Measurements from ENCODE around the gene SYCP2. TPM values are rescaled to one million over a fixed set of nuclear protein-coding genes. Genes with fewer than 3 reads are reported as not detected.
"Not testable (repeated sequence)": the region's sequence is repeated elsewhere in the genome, so short reads cannot be mapped to it uniquely, and the experiment has no call there.

The SYCP2 gene
- total RNA-seq, 1 donor from 2014 or later, result 1.0 TPM

DNA sequence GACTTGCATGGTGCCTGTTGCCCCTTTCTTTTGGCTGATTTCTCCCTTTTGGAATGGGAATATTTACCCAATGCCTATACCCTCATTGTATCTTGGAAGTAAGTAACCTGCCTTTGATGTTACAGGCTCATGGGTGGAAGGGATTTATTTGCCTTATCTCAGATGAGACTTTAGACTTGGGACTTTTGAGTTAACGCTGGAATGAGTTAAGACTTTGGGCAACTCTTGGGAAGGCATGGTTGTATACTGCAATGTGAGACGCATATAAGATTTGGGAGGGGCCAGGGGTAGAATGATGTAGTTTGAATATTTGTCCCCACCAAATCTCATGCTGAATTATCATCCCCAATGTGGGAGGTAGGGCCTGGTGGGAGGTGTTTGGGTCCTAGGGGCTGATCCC lies 75.5 kb downstream of the SYCP2 start:
- intact Hi-C loops (cut with micrococcal nuclease), result no loop called here
- TF ChIP-seq, protein P1, sequence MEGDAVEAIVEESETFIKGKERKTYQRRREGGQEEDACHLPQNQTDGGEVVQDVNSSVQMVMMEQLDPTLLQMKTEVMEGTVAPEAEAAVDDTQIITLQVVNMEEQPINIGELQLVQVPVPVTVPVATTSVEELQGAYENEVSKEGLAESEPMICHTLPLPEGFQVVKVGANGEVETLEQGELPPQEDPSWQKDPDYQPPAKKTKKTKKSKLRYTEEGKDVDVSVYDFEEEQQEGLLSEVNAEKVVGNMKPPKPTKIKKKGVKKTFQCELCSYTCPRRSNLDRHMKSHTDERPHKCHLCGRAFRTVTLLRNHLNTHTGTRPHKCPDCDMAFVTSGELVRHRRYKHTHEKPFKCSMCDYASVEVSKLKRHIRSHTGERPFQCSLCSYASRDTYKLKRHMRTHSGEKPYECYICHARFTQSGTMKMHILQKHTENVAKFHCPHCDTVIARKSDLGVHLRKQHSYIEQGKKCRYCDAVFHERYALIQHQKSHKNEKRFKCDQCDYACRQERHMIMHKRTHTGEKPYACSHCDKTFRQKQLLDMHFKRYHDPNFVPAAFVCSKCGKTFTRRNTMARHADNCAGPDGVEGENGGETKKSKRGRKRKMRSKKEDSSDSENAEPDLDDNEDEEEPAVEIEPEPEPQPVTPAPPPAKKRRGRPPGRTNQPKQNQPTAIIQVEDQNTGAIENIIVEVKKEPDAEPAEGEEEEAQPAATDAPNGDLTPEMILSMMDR (IDR thresholded peaks at IDR 0.05; ENCODE audit: borderline replicate concordance), result no peak

DNA sequence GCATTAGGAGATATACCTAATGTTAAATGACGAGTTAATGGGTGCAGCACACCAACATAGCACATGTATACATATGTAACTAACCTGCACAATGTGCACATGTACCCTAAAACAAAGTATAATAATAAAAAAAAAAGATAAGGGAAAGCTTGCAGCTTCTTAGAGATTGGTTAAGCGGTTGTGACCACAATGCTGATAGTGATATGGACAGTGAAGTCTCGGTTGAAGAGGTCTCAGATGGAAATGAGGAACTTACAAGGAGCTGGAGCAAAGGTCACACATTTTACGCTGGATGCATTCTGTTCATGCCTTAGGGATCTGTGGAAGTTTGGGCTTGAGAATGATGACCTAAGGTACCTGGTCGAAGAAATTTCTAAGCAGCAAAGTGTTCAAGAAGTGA lies 76.5 kb downstream of the SYCP2 start:
- H3K36me3 ChIP-seq; H3K27me3 ChIP-seq (ENCODE audit: low read depth); H3K27ac ChIP-seq (replicated peaks); H3K4me1 ChIP-seq; intact Hi-C loops (cut with micrococcal nuclease); H3K4me3 ChIP-seq; DNase-seq: not testable (repeated sequence)
- H3K9me3 ChIP-seq (replicated peaks), result peaks cover 23% of the 10 kb centered on the region

More for the DNA sequence above, 75.5 kb downstream of the SYCP2 start:
- DNase-seq, result no peak
- Histone ChIP-seq H3K36me3 (peaks cover 9% of the 10 kb centered on the region), H3K4me1 (peaks cover 3% of the 10 kb centered on the region), H3K9me3 (replicated peaks) (peaks cover 23% of the 10 kb centered on the region), H3K4me3 (no peak overlapping the region), H3K27me3 (ENCODE audit: low read depth) (no peaks in the 10 kb centered on the region), H3K27ac (replicated peaks) (no peak overlapping the region)

DNA sequence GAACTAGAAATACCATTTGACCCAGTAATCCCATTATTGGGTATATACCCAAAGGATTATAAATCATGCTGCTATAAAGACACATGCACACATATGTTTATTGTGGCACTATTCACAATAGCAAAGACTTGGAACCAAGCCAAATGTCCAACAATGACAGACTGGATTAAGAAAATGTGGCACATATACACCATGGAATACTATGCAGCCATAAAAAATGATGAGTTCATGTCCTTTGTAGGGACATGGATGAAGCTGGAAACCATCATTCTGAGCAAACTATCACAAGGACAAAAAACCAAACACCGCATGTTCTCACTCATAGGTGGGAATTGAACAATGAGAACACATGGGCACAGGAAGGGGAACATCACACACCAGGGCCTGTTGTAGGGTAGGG lies 76.9 kb downstream of the SYCP2 start:
- H3K4me1 ChIP-seq; intact Hi-C loops (cut with micrococcal nuclease); H3K36me3 ChIP-seq; H3K4me3 ChIP-seq; H3K27ac ChIP-seq (replicated peaks); H3K27me3 ChIP-seq (ENCODE audit: low read depth); DNase-seq: not testable (repeated sequence)
- peaks cover 23% of the 10 kb centered on the region for H3K9me3 ChIP-seq (replicated peaks)

DNA sequence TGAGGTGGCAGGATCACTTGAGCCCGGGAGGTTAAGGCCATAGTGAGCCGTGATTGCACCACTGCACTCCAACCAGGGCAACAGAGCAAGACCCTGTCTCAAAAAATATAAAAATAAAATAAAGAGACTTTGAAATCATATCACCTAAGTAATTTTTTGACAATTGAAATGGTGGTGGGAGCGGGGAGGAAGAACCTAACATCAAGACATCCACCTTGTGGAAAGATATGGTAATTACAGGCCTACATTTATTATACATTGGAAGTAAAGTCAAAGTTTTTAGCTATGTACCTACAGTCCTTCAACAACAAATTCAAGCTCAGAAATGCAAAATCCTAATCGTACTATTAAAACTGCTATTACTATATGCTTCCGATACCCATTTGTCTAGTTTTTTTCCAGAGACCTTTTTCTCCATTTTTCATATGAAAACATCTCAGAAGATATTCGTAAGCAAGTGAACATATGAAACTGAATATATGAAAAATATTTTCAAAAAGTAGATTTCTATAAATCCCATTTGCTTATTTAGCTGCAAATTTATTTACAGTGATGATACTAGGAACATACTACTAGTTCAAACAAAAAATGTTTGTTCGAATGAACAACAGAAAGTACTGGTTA lies 83.3 kb downstream of the SYCP2 start:
- TF ChIP-seq, protein P1 (IDR thresholded peaks at IDR 0.05; ENCODE audit: borderline replicate concordance), result peak; percentile 80
- Histone ChIP-seq H3K9me3 (replicated peaks) (no peaks in the 10 kb centered on the region), H3K27ac (replicated peaks) (no peak overlapping the region), H3K36me3 (no peaks in the 10 kb centered on the region), H3K27me3 (ENCODE audit: low read depth) (no peaks in the 10 kb centered on the region), H3K4me1 (peaks cover 10% of the 10 kb centered on the region), H3K4me3 (no peak overlapping the region)
- DNase-seq, result no peak
- intact Hi-C loops (cut with micrococcal nuclease), result no loop called here

DNA sequence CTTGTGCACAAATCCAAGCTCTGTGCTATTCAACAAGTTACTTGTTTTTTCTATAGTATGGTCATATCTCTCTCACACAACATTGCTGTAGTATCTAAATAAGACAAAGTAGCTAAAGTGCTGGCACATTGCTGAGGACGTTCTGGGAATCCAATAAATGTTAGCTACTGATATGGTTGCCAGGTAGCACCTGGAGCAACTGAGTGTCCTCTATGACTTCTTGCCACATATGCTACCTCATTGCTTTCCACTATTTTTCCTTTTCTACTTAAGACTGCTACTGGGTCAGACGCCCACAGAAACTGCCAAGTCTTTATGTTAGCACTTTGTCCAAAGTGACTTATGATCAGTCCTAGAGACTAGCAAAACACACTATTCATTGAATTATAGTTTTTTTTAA lies 85.3 kb downstream of the SYCP2 start:
- H3K4me3 ChIP-seq, result no peak overlapping the region
- no peaks in the 10 kb centered on the region for H3K36me3 ChIP-seq
- TF ChIP-seq, protein P1 (IDR thresholded peaks at IDR 0.05; ENCODE audit: borderline replicate concordance), result no peak
- no peak overlapping the region for H3K27ac ChIP-seq (replicated peaks)
- intact Hi-C loops (cut with micrococcal nuclease), result loop anchor here (5.0 kb wide), 1 partner anchor 66 kb away; no protein-coding TSS in a partner anchor
- H3K27me3 ChIP-seq (ENCODE audit: low read depth), result no peaks in the 10 kb centered on the region
- no peaks in the 10 kb centered on the region for H3K9me3 ChIP-seq (replicated peaks)
- no peak for DNase-seq
- peaks cover 10% of the 10 kb centered on the region for H3K4me1 ChIP-seq

DNA sequence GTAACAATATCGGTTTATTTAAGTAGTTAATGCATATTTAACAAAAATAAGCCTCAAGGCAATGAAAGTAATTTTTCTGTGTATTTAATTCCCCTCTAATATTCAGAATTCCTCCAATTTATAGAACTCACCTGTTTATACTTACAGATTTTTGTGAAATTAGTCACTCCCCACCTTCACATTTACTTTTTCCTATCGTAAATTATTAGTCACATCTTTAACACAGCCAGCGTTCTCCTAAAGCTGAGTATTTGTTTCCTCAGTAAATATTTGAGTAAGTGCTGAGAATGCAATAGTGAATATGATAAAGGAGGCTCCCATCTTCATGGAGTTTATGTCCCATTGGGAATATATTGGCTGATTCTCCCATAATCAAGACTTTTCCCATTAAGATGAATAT lies 88.0 kb downstream of the SYCP2 start:
- Histone ChIP-seq H3K27ac (replicated peaks) (no peak overlapping the region), H3K9me3 (replicated peaks) (no peaks in the 10 kb centered on the region), H3K36me3 (no peaks in the 10 kb centered on the region), H3K27me3 (ENCODE audit: low read depth) (no peaks in the 10 kb centered on the region), H3K4me3 (no peak overlapping the region), H3K4me1 (peaks cover 16% of the 10 kb centered on the region)
- intact Hi-C loops (cut with micrococcal nuclease), result loop anchor here (5.0 kb wide), 1 partner anchor 63 kb away; no protein-coding TSS in a partner anchor
- TF ChIP-seq, protein P1 (IDR thresholded peaks at IDR 0.05; ENCODE audit: borderline replicate concordance), result no peak
- DNase-seq, result no peak

Data from left ventricle myocardium inferior (tissue), 1 donor.